NCI-H2196 treated with DMSO at 0.1 percent for 48 hours (cell line): ENCODE results near the gene ABHD16B.
A peak's percentile ranks its signal among the peaks of the same experiment; 100 is the strongest.

Experiments
- DNase-seq: peaks from one replicate; lab custom pipeline; 2025; ENCODE audit not compliant: unreplicated experiment; lab: John Stamatoyannopoulos, UW

ABHD16B gene

GRCh38 chr20:63894358-63895201 lies 33.3 kb downstream of the ABHD16B start, which contains the start of gene DNAJC5:
TSS of gene DNAJC5 (plus strand) at chr20:63895126. CDS start at chr20:63928346, 33,220 bp downstream.
- peak; percentile 75 for DNase-seq

- DNase-seq, result no peak
Observed at GRCh38 chr20:63895202-63895951, 34.1 kb downstream of the ABHD16B start.

GRCh38 chr20:63895952-63896263 lies 34.6 kb downstream of the ABHD16B start:
- no peak for DNase-seq

GRCh38 chr20:63896264-63897105 lies 35.2 kb downstream of the ABHD16B start:
- peak; percentile 68 for DNase-seq

- DNase-seq, result no peak
Observed at GRCh38 chr20:63897978-63898561, 36.8 kb downstream of the ABHD16B start.

- DNase-seq, result no peak
Observed at GRCh38 chr20:63898882-63899558, 37.7 kb downstream of the ABHD16B start.

- no peak for DNase-seq
Observed at GRCh38 chr20:63900413-63900812, 39.1 kb downstream of the ABHD16B start.

- DNase-seq, result no peak
Observed at GRCh38 chr20:63903796-63904561, 42.7 kb downstream of the ABHD16B start.

- DNase-seq, result no peak
Observed at GRCh38 chr20:63908008-63908682, 46.8 kb downstream of the ABHD16B start.

- DNase-seq, result no peak
Observed at GRCh38 chr20:63911176-63911575, 49.9 kb downstream of the ABHD16B start.
